Ovary (tissue), 9 donors: ENCODE measurements around the gene KLHL6. TPM values are rescaled to one million over a fixed set of nuclear protein-coding genes. Genes with fewer than 3 reads are reported as not detected.

ENCODE experiments used
- DNase-seq, 5 donors: peaks; one replicate each; pipeline ENCODE4 v3.0.0-alpha.2; 2019 to 2020
- H3K27ac ChIP-seq, 2 donors: fragments of 200-600 bp; one replicate each; pipeline versions ENCODE4 v1.5.1 to v1.8.0; 2019 to 2022
- H3K27me3 ChIP-seq: fragments of 200-600 bp; one replicate; pipeline ENCODE4 v1.8.0; 2022
- H3K36me3 ChIP-seq: fragments of 200-600 bp; sonication (generic); one replicate; pipeline ENCODE4 v1.5.1; 2019
- H3K4me1 ChIP-seq: one replicate; pipeline ENCODE4 v1.8.1; 2013; ENCODE audit warnings: mild to moderate bottlenecking, moderate library complexity; ENCODE audit not compliant: insufficient read depth
- H3K4me3 ChIP-seq: fragments of 200-600 bp; sonication (generic); one replicate; pipeline ENCODE4 v1.5.1; 2017
- H3K9me3 ChIP-seq, 2 donors: fragments of 200-600 bp in 1 of 2; sonication (generic) in 1 of 2; one replicate each; pipeline versions ENCODE4 v1.5.1 to v1.8.1; 2013 to 2019; ENCODE audit warnings: mild to moderate bottlenecking in 1 of 2, moderate library complexity in 1 of 2
- CTCF ChIP-seq, 3 donors: fragments of 450-650 bp in 2 of 3; fragments of 200-600 bp in 1 of 3; IDR thresholded peaks; one replicate each; pipeline versions ENCODE4 v1.5.1 to v1.8.0; 2016 to 2022; ENCODE audit warnings: antibody characterized with exemption in 3 of 3, mild to moderate bottlenecking in 1 of 3
- EP300 ChIP-seq: sonication (generic); formaldehyde crosslinking; IDR thresholded peaks from one replicate; pipeline ENCODE4 v1.6.1; 2017; ENCODE audit warnings: antibody characterized with exemption
- POLR2A ChIP-seq: fragments of 450-650 bp; IDR thresholded peaks from one replicate; pipeline ENCODE4 v1.6.1; 2017; ENCODE audit warnings: antibody characterized with exemption, mild to moderate bottlenecking, moderate library complexity
- WGBS, 3 donors: extraction: QIAGEN DNeasy Blood & Tissue Kit in 1 of 3; methylation state at CpG; one replicate each; pipeline versions ENCODE4 v1.1.5 to v1.1.7; 2013 to 2017; 5-methylcytosine and 5-hydroxymethylcytosine counted together
- intact Hi-C, 4 donors: fragments of 100-400 bp; cut with DNase I; formaldehyde crosslinking; loops; one replicate each; pipeline versions ENCODE4 v1.11.0 to v1.15.1; 2022 to 2023
- polyA plus RNA-seq, 2 donors: library from polyadenylated mRNA; stranded (reverse); fragments of 200-250 nt in 1 of 2; fragments of 350-450 nt in 1 of 2; fragmentation: Illumina TruSeq in 1 of 2; extraction: RNeasy Lipid Tissue Mini Kit (QIAGEN cat#74804) in 1 of 2; gene quantifications; one replicate each; pipeline ENCODE4 v1.2.3, GENCODE V29; 2013 to 2014
- total RNA-seq, 7 donors: library from RNA; depleted of rRNA in 2 of 7; stranded (reverse); fragments of >200 nt in 2 of 7; fragmentation: NEBNext Ultra II Directional in 3 of 7; extraction: Animal tissue kit (Norgen Biotek cat#: 25700) in 3 of 7; gene quantifications; one replicate each; pipeline versions ENCODE4 v1.1.0 to v1.2.4, GENCODE V29; 2016 to 2023
- donor health status: DM: no; HTN: no; CAD: no; lungs with moderate emphysema.
- donor health status: DM: no; HTN: no; CAD: no.
- donor health status: Bipolar disorder and iron deficiency.
- donor health status: DM: yes; HTN: yes; CAD: no.
- donor health status: DM: no; HTN: no; CAD: no.
- donor health status: DM: yes; HTN: yes; CAD: no.

Gene KLHL6
- total and polyA plus RNA-seq, 9 donors: 0.21 to 3.9 (median 0.92) TPM

GRCh38 chr3:183488343-183488742 lies 67.2 kb downstream of the KLHL6 start:
- Histone ChIP-seq H3K27me3 (no peaks in the 10 kb centered on the region), H3K27ac (no peak overlapping the region), H3K9me3 (no peaks in the 10 kb centered on the region), H3K4me3 (no peak overlapping the region), H3K4me1 (no peaks in the 10 kb centered on the region), H3K36me3 (no peaks in the 10 kb centered on the region)
- intact Hi-C loops: no loop called here
- 81 to 87% (median 85%) methylated on average over 3 of the region's 3 CpGs for WGBS, 3 donors
- TF ChIP-seq CTCF (IDR thresholded peaks at IDR 0.05) (no peak), POLR2A (no peak), EP300 (no peak)
- no peak for DNase-seq

GRCh38 chr3:183487896-183488295 lies 67.6 kb downstream of the KLHL6 start:
- Histone ChIP-seq H3K4me3 (no peak overlapping the region), H3K9me3 (no peaks in the 10 kb centered on the region), H3K36me3 (no peaks in the 10 kb centered on the region), H3K27ac (no peak overlapping the region), H3K4me1 (no peaks in the 10 kb centered on the region), H3K27me3 (no peaks in the 10 kb centered on the region)
- TF ChIP-seq CTCF (IDR thresholded peaks at IDR 0.05): no peak
- no peak for TF ChIP-seq EP300
- no peak for TF ChIP-seq POLR2A
- 74 to 76% (median 76%) methylated on average over 6 of the region's 6 CpGs for WGBS, 3 donors
- DNase-seq: no peak
- intact Hi-C loops: no loop called here

- H3K27ac ChIP-seq: no peak overlapping the region
- TF ChIP-seq EP300: no peak
- no peak for TF ChIP-seq POLR2A
- no peak for TF ChIP-seq CTCF (IDR thresholded peaks at IDR 0.05)
- intact Hi-C loops: no loop called here
- H3K36me3 ChIP-seq: no peaks in the 10 kb centered on the region
- WGBS, 3 donors: 68 to 83% (median 70%) methylated on average over 4 of the region's 4 CpGs
- no peaks in the 10 kb centered on the region for H3K9me3 ChIP-seq
- H3K4me1 ChIP-seq: no peaks in the 10 kb centered on the region
- no peaks in the 10 kb centered on the region for H3K27me3 ChIP-seq
- no peak for DNase-seq
- no peak overlapping the region for H3K4me3 ChIP-seq
These were observed 68.5 kb downstream of the KLHL6 start for GRCh38 chr3:183487016-183487415.

GRCh38 chr3:183486472-183486871 lies 69.0 kb downstream of the KLHL6 start:
- 72 to 85% (median 83%) methylated on average over 6 of the region's 6 CpGs for WGBS, 3 donors
- H3K27me3 ChIP-seq: no peaks in the 10 kb centered on the region
- intact Hi-C loops: no loop called here
- no peak for DNase-seq
- no peaks in the 10 kb centered on the region for H3K36me3 ChIP-seq
- no peak overlapping the region for H3K27ac ChIP-seq
- TF ChIP-seq CTCF (IDR thresholded peaks at IDR 0.05): no peak
- no peak overlapping the region for H3K4me3 ChIP-seq
- H3K4me1 ChIP-seq: no peaks in the 10 kb centered on the region
- no peaks in the 10 kb centered on the region for H3K9me3 ChIP-seq

GRCh38 chr3:183485585-183485984 lies 69.9 kb downstream of the KLHL6 start:
- H3K9me3 ChIP-seq: no peaks in the 10 kb centered on the region
- no peaks in the 10 kb centered on the region for H3K4me1 ChIP-seq
- no peak overlapping the region for H3K4me3 ChIP-seq
- WGBS, 3 donors: 88 to 94% (median 92%) methylated on average over 6 of the region's 6 CpGs
- intact Hi-C loops: no loop called here
- no peak for DNase-seq
- no peak for TF ChIP-seq CTCF (IDR thresholded peaks at IDR 0.05)
- TF ChIP-seq EP300: no peak
- no peak for TF ChIP-seq POLR2A
- no peak overlapping the region for H3K27ac ChIP-seq
- H3K27me3 ChIP-seq: no peaks in the 10 kb centered on the region
- no peaks in the 10 kb centered on the region for H3K36me3 ChIP-seq
